Activated CD8-positive, alpha-beta T cell treated with anti-CD3 and anti-CD28 coated beads, Interleukin-2, amount 10 ng/mL, durations not matched to agents 7 days and 5 days (primary cell): ENCODE data around the gene PARM1. TPM values are rescaled to one million over a fixed set of nuclear protein-coding genes. Genes with fewer than 3 reads are reported as not detected.

ENCODE experiments used
- ATAC-seq: fragments of 150-1000 bp; cut with Tn5 transposase; one replicate; pipeline ENCODE4 v1.10.0; 2021; ENCODE audit warnings: moderate library complexity
- CTCF ChIA-PET: fragments of 350-600 bp; sonication (Branson Sonifier 250); formaldehyde crosslinking; loops from one replicate; lab custom pipeline; 2021; ENCODE audit warnings: antibody characterized with exemption; lab: Charles Lee
- POLR2A ChIA-PET: fragments of 350-600 bp; sonication (Branson Sonifier 250); formaldehyde crosslinking; loops from one replicate; lab custom pipeline; 2021; ENCODE audit warnings: antibody characterized with exemption; lab: Charles Lee
- DNase-seq: peaks from one replicate; pipeline ENCODE4 v3.0.0-alpha.2; 2020
- H3K27ac Mint-ChIP-seq: one replicate; pipeline ENCODE4 v1.8.0; 2021; ENCODE audit warnings: mild to moderate bottlenecking, mixed read lengths
- H3K27me3 Mint-ChIP-seq: one replicate; pipeline ENCODE4 v1.8.0; 2021; ENCODE audit warnings: low read depth, mixed read lengths
- H3K36me3 Mint-ChIP-seq: one replicate; pipeline ENCODE4 v1.8.0; 2021; ENCODE audit warnings: low read depth, mixed read lengths
- H3K4me1 Mint-ChIP-seq: one replicate; pipeline ENCODE4 v1.8.0; 2021; ENCODE audit warnings: low read depth, mixed read lengths
- H3K4me3 Mint-ChIP-seq: one replicate; pipeline ENCODE4 v1.8.0; 2021; ENCODE audit warnings: mild to moderate bottlenecking, mixed read lengths
- H3K9me3 Mint-ChIP-seq: one replicate; pipeline ENCODE4 v1.8.0; 2022; ENCODE audit warnings: mixed read lengths; ENCODE audit not compliant: insufficient read depth
- total RNA-seq, 2 experiments: library from RNA; stranded (reverse); gene quantifications; one replicate each; pipeline ENCODE4 v1.2.3, GENCODE V29; 2021

PARM1 gene
- total RNA-seq = not detected

GRCh38 chr4:74932832-74933561, at the start of gene PARM1:
TSS of gene PARM1 (plus strand) at chr4:74933116. CDS start at chr4:74933328, 212 bp downstream.
- H3K9me3 Mint-ChIP-seq = no peaks in the 10 kb centered on the region
- ATAC-seq = peak; percentile 85

GRCh38 chr4:74884266-74884665, 48.6 kb upstream of the PARM1 start:
- ChIA-PET CTCF (interaction anchor here (4.0 kb wide), 1 partner anchor 10 kb away, joined by 24 read pairs; no protein-coding TSS in a partner anchor), POLR2A (no interaction called here)
- H3K9me3 Mint-ChIP-seq = no peaks in the 10 kb centered on the region
- no peaks in the 10 kb centered on the region for H3K36me3 Mint-ChIP-seq
- H3K27me3 Mint-ChIP-seq = peaks cover 4% of the 10 kb centered on the region
- DNase-seq (no peak), ATAC-seq (no peak)
- no peak overlapping the region for H3K4me3 Mint-ChIP-seq
- no peak overlapping the region for H3K27ac Mint-ChIP-seq
- H3K4me1 Mint-ChIP-seq = no peaks in the 10 kb centered on the region

More at GRCh38 chr4:74932832-74933561, at the start of gene PARM1:
- no peak within 1 kb of the TSS for H3K27ac Mint-ChIP-seq
- ChIA-PET POLR2A (no interaction called here), CTCF (interaction anchor here (0.6 to 1.3 kb wide), 2 partner anchors 186 to 581 kb away, joined by 3 to 4 read pairs; partner anchors contain the start of genes RCHY1 and THAP6)
- peaks cover 11% of the 10 kb centered on the region for H3K4me1 Mint-ChIP-seq
- peaks cover 48% of the 10 kb centered on the region for H3K27me3 Mint-ChIP-seq
- DNase-seq = peak; percentile 56
- H3K36me3 Mint-ChIP-seq = no peaks in the 10 kb centered on the region
- H3K4me3 Mint-ChIP-seq = peak within 1 kb of the TSS; percentile 63

- CTCF ChIA-PET = interaction anchor here (4.0 kb wide), 1 partner anchor 12 kb away, joined by 24 read pairs; no protein-coding TSS in a partner anchor
- Mint-ChIP-seq H3K27ac (no peak overlapping the region), H3K4me1 (no peaks in the 10 kb centered on the region), H3K27me3 (peaks cover 2% of the 10 kb centered on the region), H3K9me3 (no peaks in the 10 kb centered on the region), H3K4me3 (no peak overlapping the region), H3K36me3 (no peaks in the 10 kb centered on the region)
- DNase-seq (no peak), ATAC-seq (no peak)
- POLR2A ChIA-PET = no interaction called here
Measured at GRCh38 chr4:74886484-74886883, 46.4 kb upstream of the PARM1 start.

GRCh38 chr4:74890341-74890740, 42.6 kb upstream of the PARM1 start:
- Mint-ChIP-seq H3K36me3 (no peaks in the 10 kb centered on the region), H3K4me3 (no peak overlapping the region), H3K27me3 (peaks cover 3% of the 10 kb centered on the region), H3K27ac (no peak overlapping the region), H3K9me3 (no peaks in the 10 kb centered on the region), H3K4me1 (no peaks in the 10 kb centered on the region)
- no peak for DNase-seq
- ATAC-seq = no peak
- ChIA-PET POLR2A (no interaction called here), CTCF (no interaction called here)

- H3K27me3 Mint-ChIP-seq = peaks cover 2% of the 10 kb centered on the region
- H3K9me3 Mint-ChIP-seq = no peaks in the 10 kb centered on the region
- no peak for ATAC-seq
- CTCF ChIA-PET = no interaction called here
- DNase-seq = no peak
- no peaks in the 10 kb centered on the region for H3K4me1 Mint-ChIP-seq
- no peak overlapping the region for H3K27ac Mint-ChIP-seq
- H3K36me3 Mint-ChIP-seq = no peaks in the 10 kb centered on the region
- H3K4me3 Mint-ChIP-seq = no peak overlapping the region
- POLR2A ChIA-PET = no interaction called here
Measured at GRCh38 chr4:74891037-74891436, 41.9 kb upstream of the PARM1 start.

GRCh38 chr4:74893171-74893570, 39.7 kb upstream of the PARM1 start:
- CTCF ChIA-PET = interaction anchor here (2.0 kb wide), 1 partner anchor 18 kb away, joined by 5 read pairs; no protein-coding TSS in a partner anchor
- H3K36me3 Mint-ChIP-seq = no peaks in the 10 kb centered on the region

GRCh38 chr4:74896595-74896994, 36.3 kb upstream of the PARM1 start:
- H3K27me3 Mint-ChIP-seq = peaks cover 2% of the 10 kb centered on the region
- ATAC-seq = no peak
- CTCF ChIA-PET = no interaction called here

More at GRCh38 chr4:74893171-74893570, 39.7 kb upstream of the PARM1 start:
- ATAC-seq (no peak), DNase-seq (no peak)
- Mint-ChIP-seq H3K27me3 (peaks cover 2% of the 10 kb centered on the region), H3K4me1 (no peaks in the 10 kb centered on the region), H3K4me3 (no peak overlapping the region), H3K9me3 (no peaks in the 10 kb centered on the region), H3K27ac (no peak overlapping the region)
- POLR2A ChIA-PET = no interaction called here

GRCh38 chr4:74897386-74897785, 35.5 kb upstream of the PARM1 start:
- no peak overlapping the region for H3K27ac Mint-ChIP-seq
- H3K4me1 Mint-ChIP-seq = no peaks in the 10 kb centered on the region
- no peaks in the 10 kb centered on the region for H3K36me3 Mint-ChIP-seq
- peaks cover 2% of the 10 kb centered on the region for H3K27me3 Mint-ChIP-seq
- ATAC-seq = no peak
- no peak overlapping the region for H3K4me3 Mint-ChIP-seq
- CTCF ChIA-PET = no interaction called here
- POLR2A ChIA-PET = no interaction called here
- no peaks in the 10 kb centered on the region for H3K9me3 Mint-ChIP-seq
- DNase-seq = no peak

More at GRCh38 chr4:74896595-74896994, 36.3 kb upstream of the PARM1 start:
- Mint-ChIP-seq H3K4me1 (no peaks in the 10 kb centered on the region), H3K4me3 (no peak overlapping the region), H3K36me3 (no peaks in the 10 kb centered on the region), H3K27ac (no peak overlapping the region), H3K9me3 (no peaks in the 10 kb centered on the region)
- no peak for DNase-seq
- POLR2A ChIA-PET = no interaction called here

GRCh38 chr4:74900862-74901261, 32.1 kb upstream of the PARM1 start:
- Mint-ChIP-seq H3K4me3 (no peak overlapping the region), H3K27me3 (no peaks in the 10 kb centered on the region), H3K36me3 (no peaks in the 10 kb centered on the region), H3K27ac (no peak overlapping the region), H3K4me1 (no peaks in the 10 kb centered on the region), H3K9me3 (no peaks in the 10 kb centered on the region)
- ChIA-PET POLR2A (no interaction called here), CTCF (no interaction called here)
- DNase-seq (no peak), ATAC-seq (no peak)

GRCh38 chr4:74904509-74905065, 28.3 kb upstream of the PARM1 start:
- no peak for ATAC-seq
- Mint-ChIP-seq H3K4me3 (no peak overlapping the region), H3K36me3 (no peaks in the 10 kb centered on the region), H3K27me3 (no peaks in the 10 kb centered on the region), H3K4me1 (no peaks in the 10 kb centered on the region), H3K9me3 (no peaks in the 10 kb centered on the region), H3K27ac (no peak overlapping the region)
- no peak for DNase-seq
- ChIA-PET POLR2A (no interaction called here), CTCF (no interaction called here)

GRCh38 chr4:74906771-74907170, 26.1 kb upstream of the PARM1 start:
- DNase-seq = no peak
- H3K27me3 Mint-ChIP-seq = no peaks in the 10 kb centered on the region
- ChIA-PET CTCF (no interaction called here), POLR2A (no interaction called here)
- no peaks in the 10 kb centered on the region for H3K36me3 Mint-ChIP-seq
- no peak for ATAC-seq
- H3K27ac Mint-ChIP-seq = no peak overlapping the region
- no peak overlapping the region for H3K4me3 Mint-ChIP-seq
- no peaks in the 10 kb centered on the region for H3K4me1 Mint-ChIP-seq
- no peaks in the 10 kb centered on the region for H3K9me3 Mint-ChIP-seq

GRCh38 chr4:74919783-74920182, 13.1 kb upstream of the PARM1 start:
- H3K36me3 Mint-ChIP-seq = no peaks in the 10 kb centered on the region
- ATAC-seq (no peak), DNase-seq (no peak)
- H3K4me1 Mint-ChIP-seq = no peaks in the 10 kb centered on the region
- ChIA-PET CTCF (interaction anchor here (0.6 kb wide), 1 partner anchor 1835 kb away, joined by 3 read pairs; no protein-coding TSS in a partner anchor), POLR2A (no interaction called here)
- no peak overlapping the region for H3K4me3 Mint-ChIP-seq
- no peaks in the 10 kb centered on the region for H3K27me3 Mint-ChIP-seq
- H3K27ac Mint-ChIP-seq = no peak overlapping the region
- no peaks in the 10 kb centered on the region for H3K9me3 Mint-ChIP-seq
